HG03558 (cell line): ENCODE results near the gene RALGAPA2.

Source experiments
- ATAC-seq: cut with Tn5 transposase; IDR thresholded peaks from one replicate; pipeline ENCODE4 v1.9.1; 2021; ENCODE audit warnings: moderate number of reproducible peaks; ENCODE audit not compliant: unreplicated experiment; ENCODE audit errors: extremely low read depth

The RALGAPA2 gene

DNA sequence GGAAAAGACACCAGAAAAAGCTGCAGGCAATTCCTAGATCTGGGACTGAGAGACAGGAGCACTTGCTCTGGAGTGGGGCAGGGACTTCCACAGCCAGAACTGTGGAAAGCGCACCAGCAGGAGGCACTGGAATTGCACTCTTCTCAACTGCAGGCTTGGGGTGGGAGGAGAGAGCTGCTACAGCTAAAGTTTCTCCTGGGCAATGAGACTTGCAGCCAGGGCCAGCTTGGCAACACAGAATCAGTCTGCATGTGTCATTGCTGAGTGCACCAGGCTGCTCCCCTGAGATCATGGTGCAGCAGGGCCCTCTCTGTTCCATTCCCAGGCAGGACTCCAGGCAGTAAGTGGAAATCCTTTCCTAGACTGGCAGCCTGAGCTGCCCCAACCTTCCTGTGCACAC is 198.7 kb downstream of the RALGAPA2 start:
- no peak for ATAC-seq

DNA sequence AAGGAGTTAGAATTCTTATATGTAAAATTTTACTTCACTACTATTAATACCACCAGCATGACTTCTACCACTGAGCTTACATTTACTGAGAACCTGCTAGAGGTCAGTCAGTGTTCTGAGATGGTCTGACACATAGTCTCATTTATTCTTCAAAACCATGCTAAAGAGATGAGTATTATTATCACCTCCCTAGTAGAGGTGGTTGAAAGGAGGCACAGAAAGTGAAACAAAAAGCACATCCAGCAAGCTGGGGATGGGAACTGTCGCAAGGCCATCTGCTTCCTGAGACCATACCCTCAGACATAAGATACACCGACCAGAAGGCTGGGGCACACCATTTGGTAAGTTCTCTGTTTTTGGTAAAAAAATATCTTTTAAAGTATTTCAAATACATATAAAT is 206.9 kb downstream of the RALGAPA2 start:
- no peak for ATAC-seq

DNA sequence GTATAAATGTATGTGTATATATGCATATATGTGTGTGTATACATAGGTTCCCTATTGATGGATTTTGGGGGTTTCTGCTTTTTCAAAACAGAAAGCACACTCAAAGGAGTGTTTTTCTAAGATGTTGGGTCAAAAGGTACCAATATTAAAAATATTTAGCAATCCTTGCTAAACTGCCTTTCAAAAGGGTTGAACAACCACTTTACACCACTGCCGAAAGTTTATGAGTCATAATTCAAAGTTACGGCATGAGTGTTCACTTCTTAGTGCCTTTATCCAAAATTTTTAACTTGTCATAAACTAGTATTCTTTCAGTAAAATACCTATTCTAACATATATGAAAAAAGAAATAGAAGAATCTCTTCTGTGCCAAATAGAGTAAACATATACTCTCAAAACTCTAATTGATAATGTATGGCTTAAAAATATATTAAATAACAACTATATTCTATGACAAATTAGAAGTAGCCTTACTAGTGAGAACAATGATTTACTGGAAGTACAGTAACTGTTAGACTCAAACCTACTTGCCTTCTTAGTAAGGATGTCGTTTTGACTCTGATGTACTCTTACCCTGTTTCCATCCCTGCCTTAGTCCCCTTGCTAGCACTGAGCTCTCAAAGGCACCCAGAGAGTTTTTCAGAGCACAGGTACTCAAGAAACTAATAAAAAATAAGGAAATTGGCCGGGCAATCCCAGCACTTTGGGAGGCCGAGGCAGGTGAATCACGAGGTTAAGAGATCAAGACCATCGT is 208.5 kb downstream of the RALGAPA2 start:
- no peak for ATAC-seq

DNA sequence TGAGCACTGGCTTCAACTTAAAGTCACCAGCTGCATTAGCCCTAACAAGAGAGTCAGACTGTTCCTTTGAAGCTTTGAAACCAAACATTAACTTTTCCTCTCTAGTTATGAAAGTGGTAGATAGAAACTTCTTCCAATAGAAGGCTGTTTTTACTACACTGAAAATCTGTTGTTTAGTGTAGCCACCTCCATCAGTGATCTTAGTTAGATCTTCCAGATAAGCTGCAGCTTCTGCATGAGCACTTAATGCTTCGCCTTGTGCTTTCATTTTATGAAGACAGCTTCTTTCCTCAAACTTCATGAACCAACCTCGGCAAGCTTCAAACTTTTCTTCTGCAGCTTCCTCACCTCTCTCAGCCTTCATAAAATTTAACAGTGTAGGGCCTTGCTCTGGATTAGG is 211.3 kb downstream of the RALGAPA2 start:
- no peak for ATAC-seq

DNA sequence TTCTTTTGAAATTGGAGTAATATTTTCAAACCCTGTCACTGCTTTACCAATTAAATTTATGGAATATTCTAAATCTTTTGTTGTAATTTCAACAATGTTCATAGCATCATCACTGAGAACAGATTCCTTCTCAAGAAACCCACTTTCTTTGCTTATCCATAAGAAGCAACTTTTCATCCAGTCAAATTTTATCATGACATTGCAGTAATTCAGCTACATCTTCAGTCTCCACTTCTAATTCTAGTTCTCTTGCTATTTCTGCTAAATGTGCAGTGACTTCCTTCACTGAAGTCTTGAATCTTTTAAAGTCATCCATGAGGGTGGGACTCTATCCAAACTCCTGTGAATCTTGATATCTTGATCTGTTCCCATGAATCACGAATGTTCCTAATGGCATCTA is 212.1 kb downstream of the RALGAPA2 start:
- no peak for ATAC-seq

DNA sequence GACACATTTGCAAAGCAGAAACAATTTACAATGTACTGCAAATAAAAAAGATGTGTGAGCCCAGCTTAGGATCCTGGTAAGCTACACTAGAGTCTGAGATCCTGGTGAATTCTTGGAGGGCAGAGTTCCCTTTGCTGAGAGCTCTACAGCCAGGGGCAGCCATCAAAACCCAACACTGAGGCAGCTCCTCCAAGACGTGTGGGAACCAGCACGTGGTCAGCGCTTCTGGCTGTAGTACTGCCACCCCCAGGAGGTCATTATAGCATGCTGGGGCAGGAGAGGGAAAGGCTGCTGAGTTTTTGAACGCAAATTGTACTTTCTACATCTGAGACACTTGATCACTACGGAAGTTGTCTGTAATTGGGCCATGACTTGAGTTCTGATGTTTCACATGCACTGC is 213.0 kb downstream of the RALGAPA2 start:
- no peak for ATAC-seq

DNA sequence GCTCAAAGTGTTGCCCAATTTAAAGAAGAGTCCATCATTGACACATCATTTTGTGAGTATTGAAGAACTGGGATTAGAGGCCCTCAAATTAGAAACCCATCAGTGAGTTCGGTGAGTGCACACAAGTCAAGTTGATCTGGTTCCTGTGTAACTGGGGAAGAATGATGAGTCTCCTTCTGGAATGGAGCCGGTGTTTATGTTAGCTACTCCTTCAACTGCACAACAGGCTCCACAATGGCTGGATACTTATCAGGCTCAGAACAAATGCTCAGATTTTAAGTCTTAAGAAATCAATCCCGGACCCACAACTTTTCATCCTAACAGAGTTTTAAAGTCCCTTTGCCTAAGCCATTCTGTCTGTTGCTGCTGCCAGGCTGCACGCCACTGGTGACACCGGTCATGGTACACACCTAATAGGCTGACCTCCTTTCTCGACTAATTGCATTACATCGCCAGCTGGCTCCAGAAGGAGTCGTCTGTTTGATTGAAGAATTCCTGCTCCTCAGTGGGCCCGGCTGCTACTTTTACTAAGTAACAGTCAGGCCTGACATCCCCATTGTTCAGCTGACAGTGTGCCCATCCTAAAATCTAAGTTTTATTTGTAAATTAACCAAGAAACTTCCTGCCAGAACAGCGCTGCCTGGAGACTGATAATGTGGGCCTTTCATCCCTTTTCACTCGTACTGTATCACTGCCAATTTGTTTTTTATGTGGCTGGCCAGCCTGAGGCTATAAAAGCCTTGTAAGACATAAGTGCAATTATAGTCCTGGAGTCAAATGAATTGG is 214.2 kb downstream of the RALGAPA2 start:
- ATAC-seq: no peak

DNA sequence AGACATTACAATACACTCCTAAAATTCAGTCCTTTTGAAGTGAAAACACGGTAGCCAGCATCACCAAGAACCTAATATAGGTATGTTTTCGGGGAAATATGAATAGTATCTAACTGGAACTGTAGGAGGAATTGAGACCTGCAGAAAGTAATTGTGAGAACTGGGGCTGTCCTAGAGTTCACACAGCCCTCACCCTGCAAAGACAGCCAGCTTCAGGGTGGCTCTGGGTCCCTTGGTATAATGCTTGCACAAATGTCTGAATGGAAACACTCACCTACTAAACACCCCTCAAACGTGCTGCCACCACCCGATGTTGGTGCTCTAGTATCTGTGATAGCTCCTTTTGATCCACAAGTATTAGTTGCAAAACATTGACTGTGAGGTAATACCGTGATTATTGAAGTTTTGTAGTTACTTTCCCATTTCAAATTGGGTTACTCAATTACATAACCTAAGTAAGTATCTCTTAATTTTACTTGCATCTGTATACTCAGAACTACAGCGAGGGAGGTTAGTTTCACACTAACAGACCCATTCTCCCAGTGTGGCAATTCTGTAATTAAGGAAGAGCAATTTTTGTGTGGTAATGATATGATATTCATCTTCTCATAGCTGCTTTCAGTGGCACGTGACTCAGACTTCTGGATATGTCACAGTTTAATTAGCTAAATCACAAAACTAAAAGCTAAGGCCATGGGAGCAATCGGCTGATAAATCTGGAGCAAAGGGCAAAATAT is 215.0 kb downstream of the RALGAPA2 start:
- ATAC-seq: no peak

DNA sequence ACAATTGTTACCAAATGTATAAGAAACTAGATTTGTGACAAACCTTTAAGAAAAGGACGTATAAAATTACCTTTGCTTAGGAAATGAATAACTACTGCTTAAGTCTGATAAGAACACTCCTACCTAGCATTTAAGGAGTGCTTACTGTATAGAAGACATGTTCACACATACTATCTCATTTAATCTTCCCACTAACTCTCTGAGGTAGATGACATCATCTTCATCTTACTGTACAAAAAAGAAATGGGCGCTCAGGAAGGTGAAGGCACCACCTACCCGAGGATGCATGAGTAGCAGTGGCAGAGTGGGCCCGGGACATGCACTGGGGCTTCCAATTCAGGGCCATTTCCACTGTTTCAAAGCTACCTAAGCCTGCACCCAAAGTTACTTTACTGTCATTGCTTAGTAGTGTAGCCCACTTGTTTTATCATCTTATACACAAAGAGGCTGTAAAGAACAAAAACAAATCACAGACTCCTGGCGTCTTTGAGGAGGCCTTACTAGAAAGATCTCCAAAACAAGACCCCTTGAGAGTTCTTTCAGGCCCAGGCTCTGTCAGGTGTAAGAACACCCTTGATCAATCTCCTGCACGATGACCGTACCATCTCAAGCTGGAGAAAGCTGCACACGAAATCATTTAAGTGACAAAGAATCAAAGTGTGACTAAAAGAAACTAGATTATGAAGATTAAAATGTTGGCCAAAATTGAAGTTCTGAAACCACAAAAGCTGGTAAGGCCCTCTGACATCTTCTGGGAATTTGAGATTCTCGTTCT is 216.5 kb downstream of the RALGAPA2 start:
- no peak for ATAC-seq

DNA sequence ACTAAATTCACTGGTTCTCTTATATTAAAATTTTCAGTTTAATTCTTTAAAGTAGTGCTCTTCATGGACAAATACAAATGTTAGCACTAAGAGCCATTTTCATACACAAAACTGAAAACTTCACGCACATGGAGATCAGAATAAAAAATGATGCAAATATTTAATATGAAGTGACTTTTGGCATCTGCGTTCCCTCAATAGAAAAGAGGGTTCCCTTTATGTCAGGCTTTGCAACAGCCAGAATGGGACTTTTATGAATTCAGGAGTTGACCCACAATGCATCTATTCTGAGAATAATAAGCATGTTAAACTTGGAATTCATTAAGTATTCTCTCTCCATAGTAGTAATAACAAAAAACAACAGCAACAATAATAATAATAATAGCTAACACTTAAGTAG is 218.7 kb downstream of the RALGAPA2 start:
- no peak for ATAC-seq

DNA sequence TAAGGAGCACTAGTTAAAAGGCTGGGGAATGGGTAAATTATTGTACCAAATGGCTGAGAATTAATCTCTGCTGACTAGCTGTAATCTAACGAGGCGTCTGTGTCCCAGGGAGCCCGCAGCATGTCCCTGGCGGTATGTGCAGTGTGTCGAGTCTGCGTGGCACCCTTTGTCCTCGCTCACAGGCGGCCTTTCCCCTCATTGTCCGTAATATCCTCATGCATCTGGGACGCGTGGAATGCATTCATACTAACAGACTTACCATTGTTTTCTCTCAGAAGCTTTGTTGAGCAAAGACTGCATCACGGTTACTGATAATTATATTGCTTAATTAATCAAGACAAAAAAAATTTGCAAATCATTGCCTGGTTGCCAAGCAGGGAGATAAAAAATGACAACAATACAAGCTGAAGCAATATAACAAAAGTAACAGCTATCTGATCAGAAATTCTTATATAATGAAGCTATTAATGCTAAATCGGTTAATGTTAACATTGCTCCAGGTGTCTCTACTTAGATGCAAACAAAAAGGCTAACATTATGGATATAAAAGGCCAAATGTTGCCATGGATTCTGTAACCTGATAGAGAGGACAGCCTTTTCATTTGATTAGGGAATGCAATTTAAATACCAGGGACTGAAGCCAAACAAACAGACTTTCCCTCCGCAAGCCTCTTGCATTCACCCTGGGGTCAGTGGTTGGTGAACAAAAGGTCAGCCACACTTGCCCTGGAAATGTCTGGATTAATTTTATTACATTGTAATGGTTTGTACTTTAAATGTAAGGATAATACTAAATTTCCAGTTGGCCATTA is 219.7 kb downstream of the RALGAPA2 start:
- no peak for ATAC-seq

DNA sequence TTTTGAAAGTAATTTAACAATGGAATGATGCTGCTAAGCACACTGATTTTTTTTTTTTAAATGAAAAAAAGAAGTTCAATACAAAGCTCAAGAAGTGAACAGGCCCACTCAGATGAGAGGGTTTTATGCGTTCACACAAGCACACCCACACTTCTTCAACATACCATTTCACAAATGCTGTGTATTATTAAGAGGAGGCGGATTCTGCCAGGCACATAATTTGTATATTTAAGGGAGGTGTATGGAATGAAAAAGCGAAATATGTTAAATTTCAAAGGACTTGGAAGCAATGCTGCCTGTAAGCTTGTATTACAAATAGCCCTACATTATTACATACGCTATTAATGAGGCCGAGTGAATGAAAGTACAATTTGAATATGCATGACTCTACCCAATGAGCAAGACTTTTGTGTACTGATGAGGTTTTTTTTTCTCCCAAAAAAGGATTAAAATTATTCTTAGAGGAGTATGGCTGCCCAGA is 220.6 kb downstream of the RALGAPA2 start:
- ATAC-seq: no peak

DNA sequence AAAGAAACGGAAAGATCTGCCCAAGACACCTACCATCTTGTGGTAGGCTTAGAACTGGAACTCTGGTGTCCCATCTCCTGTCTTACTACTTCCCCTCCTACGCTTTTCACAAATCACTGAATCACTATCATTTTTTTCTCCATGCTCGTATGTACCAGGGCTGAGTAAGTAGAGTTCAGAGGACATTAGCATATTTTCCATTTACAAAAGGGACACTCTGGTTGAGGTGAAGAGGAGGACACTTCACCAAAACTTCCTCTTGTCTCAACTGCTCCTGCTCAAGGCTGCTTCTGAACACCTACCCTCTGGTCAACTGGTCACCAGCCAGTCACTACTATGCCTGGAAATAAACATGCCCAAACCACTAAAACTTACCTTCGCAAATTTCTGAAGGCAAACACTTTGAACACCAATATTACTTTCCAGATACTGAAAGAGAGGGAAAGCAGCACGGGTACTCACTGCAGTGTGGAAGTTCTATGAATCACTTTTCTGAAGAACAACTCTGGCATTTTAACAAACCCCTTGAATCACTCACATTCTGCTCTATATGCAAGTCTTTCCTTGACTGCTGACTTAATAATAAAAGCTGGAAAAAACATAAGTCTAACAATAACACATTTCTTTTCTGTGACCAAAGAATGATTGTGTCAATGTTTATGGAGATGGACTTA is 221.2 kb downstream of the RALGAPA2 start:
- ATAC-seq: no peak

DNA sequence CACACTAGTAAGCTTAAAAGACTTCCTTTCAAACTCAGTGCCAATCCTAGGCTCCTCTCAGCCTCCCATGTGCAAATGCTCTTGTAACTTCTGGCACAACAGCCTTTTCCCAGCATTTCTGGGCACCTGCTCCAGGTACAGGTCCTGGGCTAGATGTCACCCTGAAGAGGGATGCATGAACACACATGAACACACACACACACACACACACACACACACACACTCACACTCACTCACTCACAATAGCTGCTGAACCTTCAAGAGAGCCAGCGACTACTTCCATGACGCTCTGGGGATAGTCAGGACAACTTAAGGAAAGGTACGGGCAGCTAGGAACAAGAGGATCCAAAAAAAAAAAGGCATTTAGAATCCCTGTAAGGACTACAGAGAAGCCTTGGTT is 221.8 kb downstream of the RALGAPA2 start:
- no peak for ATAC-seq

DNA sequence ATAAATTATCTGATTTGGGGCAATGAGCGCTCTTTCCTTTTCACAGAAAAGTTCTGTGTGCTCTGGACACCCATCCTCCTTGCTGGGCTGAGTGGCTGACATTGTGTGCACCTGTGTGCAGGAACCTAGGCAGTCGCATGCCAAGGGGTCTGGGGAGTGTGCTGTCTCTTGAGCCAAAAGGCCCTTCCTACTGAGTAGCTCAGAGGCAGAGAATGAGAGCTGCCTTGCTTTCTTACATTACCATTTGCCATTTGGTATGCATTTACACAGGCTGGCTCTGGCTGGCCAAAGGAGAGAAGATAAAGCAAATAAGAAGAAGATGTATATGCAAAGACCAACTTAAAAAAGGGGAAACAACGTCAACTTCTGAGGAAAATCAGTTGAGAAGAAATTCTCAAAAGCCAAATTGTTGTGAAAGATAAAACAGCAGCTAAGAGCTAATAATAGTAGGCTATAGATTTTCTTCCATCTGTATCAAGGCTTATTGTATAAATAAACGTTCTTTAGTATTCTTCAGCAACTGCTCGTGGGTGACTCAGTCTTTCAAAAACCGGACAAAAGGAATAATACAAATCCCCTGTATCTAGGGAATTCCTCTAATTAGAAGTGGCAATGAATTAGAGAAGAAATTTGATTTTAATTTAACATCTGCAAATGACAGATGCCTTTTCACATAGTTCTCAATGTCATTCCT is 222.6 kb downstream of the RALGAPA2 start:
- ATAC-seq: no peak

DNA sequence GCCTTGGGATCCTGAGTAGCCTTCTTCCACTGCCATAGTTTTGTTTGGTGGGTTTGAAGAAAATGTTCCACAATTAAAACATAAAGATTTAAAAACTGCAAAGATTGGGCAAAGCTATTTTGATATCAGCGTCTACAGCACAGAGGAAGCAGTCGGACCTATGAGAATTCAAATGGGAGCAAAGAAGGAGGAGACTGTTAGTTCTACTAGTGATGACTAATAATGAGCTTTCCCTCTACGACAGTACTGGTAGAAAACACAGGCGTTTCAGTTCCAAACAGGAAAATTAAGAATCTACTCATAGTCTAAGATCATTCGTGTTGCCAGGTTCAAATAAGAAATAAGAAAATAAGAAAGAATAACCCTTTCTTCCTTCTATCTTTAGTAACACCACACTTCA is 223.4 kb downstream of the RALGAPA2 start:
- ATAC-seq: peak; percentile 83

DNA sequence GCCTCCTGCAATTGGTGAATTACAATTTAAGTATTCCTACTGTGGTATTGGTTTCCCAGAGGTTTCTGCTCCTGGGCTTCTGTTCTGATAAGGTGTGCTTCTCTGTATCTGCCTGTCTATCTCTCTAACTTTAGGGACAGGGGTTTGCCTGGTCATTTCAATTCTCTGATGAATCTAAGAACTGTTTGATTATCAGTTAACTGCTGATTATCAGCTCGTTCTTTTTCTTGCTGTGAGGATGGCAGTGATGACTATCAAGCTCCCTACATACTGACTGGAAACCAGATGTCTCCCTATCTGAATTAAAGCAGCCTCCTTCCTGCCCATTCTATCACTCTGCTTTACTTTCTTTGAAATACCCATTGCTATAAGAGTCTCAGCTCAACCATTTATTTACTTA is 224.1 kb downstream of the RALGAPA2 start:
- ATAC-seq: no peak

DNA sequence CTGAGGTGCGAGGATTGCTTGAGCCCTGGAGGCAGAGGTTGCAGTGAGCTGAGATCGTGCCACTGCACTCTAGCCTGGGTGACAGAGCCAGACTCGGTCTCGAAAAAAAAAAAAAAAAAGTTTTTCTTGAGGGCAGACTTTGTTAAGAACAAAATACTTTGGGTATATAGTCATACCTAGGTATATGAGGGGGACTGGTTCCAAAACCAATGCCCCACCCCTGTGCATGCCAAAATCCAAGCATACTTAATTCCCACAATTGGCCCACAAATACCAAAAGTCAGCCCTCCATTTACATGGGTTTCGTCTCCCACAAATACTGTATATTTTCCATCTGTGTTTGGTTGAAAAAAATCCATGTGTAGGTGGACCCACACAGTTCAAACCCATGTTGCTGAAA is 224.6 kb downstream of the RALGAPA2 start:
- no peak for ATAC-seq
